Activated naive CD8-positive, alpha-beta T cell treated with anti-CD3 and anti-CD28 coated beads, Interleukin-2, amount 10 ng/mL, durations not matched to agents 7 days and 5 days (primary cell): ENCODE data around the gene KLF8. TPM values are rescaled to one million over a fixed set of nuclear protein-coding genes. Genes with fewer than 3 reads are reported as not detected.
"Not testable (repeated sequence)": the region's sequence is repeated elsewhere in the genome, so short reads cannot be mapped to it uniquely, and the experiment has no call there.

Experiments
- ATAC-seq: fragments of 150-1000 bp; cut with Tn5 transposase; one replicate; pipeline ENCODE4 v1.10.0; 2021; ENCODE audit warnings: low read depth, moderate library complexity
- POLR2A ChIA-PET: fragments of 350-600 bp; sonication (Branson Sonifier 250); formaldehyde crosslinking; loops from one replicate; lab custom pipeline; 2021; ENCODE audit warnings: antibody characterized with exemption; lab: Charles Lee
- DNase-seq: peaks from one replicate; pipeline ENCODE4 v3.0.0; 2021
- H3K27ac Mint-ChIP-seq: one replicate; pipeline ENCODE4 v1.8.0; 2022; ENCODE audit warnings: mild to moderate bottlenecking, mixed read lengths
- H3K27me3 Mint-ChIP-seq: one replicate; pipeline ENCODE4 v1.8.0; 2022; ENCODE audit warnings: mild to moderate bottlenecking, moderate library complexity, mixed read lengths
- H3K36me3 Mint-ChIP-seq: one replicate; pipeline ENCODE4 v1.8.0; 2021; ENCODE audit warnings: mild to moderate bottlenecking, mixed read lengths
- H3K4me1 Mint-ChIP-seq: one replicate; pipeline ENCODE4 v1.8.0; 2021; ENCODE audit warnings: mixed read lengths
- H3K4me3 Mint-ChIP-seq: one replicate; pipeline ENCODE4 v1.8.0; 2022; ENCODE audit warnings: mild to moderate bottlenecking, moderate library complexity, mixed read lengths
- H3K9me3 Mint-ChIP-seq: one replicate; pipeline ENCODE4 v1.8.0; 2021; ENCODE audit warnings: mixed read lengths
- total RNA-seq, 2 experiments: library from RNA; stranded (reverse); gene quantifications; one replicate each; pipeline ENCODE4 v1.2.3, GENCODE V29; 2021

The KLF8 gene
- total RNA-seq, result 1 to 10 TPM; 2.9 TPM

DNA sequence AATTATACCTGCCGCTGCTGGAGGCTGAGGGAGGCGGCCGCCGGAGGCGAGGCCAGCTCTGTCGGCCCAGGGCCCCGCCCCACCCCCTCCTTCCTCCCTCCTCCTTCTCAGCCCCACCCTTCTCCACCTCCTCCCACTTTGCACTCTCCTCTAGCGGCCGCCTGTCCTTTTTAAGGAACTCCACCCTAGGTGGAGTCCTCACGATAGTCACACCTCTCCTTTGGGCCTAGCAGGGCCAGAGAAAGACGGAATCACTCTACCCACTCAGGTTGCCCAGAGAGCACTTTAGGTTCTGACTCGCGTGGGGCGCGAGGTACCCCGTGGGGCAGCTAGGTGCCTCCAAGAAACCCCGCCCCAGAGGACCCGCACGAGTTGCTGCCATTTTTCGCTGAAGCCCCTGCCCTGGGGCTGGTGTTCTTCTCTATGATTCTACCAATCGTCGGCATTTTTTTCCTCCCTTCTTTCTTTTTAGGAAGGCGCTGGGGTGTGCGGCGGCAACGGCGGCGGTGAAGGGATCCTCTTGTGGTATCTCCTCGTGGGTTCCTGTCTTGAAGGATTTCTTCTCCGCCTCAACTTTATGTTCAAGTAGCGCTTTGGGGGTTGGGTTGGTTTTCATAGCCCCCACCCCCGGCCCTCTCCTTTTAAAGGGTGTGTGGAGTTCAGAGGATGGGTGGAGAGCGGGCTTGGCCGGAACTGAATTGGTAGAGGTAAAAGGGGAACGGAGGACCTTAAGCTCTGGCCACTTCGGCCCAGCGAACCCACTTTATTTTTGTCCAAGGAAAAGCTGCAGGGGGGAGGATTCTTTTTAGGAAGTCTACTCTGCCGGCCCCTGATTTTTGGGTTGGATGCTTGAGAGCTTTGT lies at the start of gene KLF8:
Gene KLF8, plus strand, starts transcription at position 136 of the 862 bp plus-strand sequence. CDS start 979 bp downstream, outside the sequence.
- DNase-seq (peak; percentile 44), ATAC-seq (peak; percentile 82)
- peaks cover 12% of the 10 kb centered on the region for H3K4me1 Mint-ChIP-seq
- no peak within 1 kb of the TSS for H3K27ac Mint-ChIP-seq
- H3K36me3 Mint-ChIP-seq, result peaks cover 2% of the 10 kb centered on the region
- H3K27me3 Mint-ChIP-seq, result peaks cover 6% of the 10 kb centered on the region
- H3K9me3 Mint-ChIP-seq, result no peaks in the 10 kb centered on the region
- POLR2A ChIA-PET, result no interaction called here
- H3K4me3 Mint-ChIP-seq, result peak within 1 kb of the TSS; percentile 86

DNA sequence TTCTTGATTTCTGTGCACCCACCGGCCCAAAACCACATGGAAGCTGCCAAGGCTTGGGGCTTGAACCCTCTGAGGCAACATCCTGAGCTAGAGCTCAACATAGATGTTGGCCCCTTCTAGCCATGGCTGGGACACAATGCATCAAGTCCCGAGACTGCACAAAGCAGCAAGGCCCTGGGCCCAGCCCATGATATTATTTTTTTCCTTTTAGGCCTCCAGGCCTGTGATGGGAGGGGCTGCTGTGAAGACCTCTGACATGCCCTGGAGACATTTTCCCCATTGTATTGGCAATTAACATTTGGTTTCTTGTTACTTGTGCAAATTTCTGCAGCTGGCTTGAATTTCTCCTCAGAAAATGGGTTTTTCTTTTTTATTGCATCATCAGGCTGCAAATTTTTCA lies 25.2 kb upstream of the KLF8 start:
- H3K4me3 Mint-ChIP-seq, H3K36me3 Mint-ChIP-seq, H3K27ac Mint-ChIP-seq, H3K9me3 Mint-ChIP-seq, POLR2A ChIA-PET, ATAC-seq, H3K4me1 Mint-ChIP-seq, DNase-seq, H3K27me3 Mint-ChIP-seq: not testable (repeated sequence)

DNA sequence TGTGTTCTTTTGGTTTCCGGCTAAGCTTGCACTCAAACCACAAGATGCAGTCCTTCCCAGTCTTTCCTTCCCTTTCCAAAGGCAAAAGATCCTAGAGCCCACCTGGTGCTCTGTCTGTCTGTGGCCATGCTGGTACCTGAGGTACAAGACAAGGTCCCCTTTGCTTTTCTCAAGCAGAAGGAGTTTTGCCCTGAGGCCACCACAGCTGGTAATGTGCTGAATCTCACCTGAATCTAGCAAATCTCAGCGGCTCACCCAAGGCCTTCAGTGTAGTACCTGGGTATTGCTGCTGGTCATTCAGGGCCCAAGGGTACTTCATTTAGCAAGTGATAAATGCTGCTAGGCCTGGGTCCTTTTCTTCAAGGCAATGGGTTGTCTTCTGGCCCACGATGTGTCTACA lies 20.5 kb upstream of the KLF8 start:
- Mint-ChIP-seq H3K27me3 (no peaks in the 10 kb centered on the region), H3K4me1 (no peaks in the 10 kb centered on the region), H3K36me3 (peaks cover 1% of the 10 kb centered on the region), H3K9me3 (no peaks in the 10 kb centered on the region), H3K27ac (no peak overlapping the region), H3K4me3 (no peak overlapping the region)
- ATAC-seq, result no peak
- no peak for DNase-seq
- POLR2A ChIA-PET, result no interaction called here

DNA sequence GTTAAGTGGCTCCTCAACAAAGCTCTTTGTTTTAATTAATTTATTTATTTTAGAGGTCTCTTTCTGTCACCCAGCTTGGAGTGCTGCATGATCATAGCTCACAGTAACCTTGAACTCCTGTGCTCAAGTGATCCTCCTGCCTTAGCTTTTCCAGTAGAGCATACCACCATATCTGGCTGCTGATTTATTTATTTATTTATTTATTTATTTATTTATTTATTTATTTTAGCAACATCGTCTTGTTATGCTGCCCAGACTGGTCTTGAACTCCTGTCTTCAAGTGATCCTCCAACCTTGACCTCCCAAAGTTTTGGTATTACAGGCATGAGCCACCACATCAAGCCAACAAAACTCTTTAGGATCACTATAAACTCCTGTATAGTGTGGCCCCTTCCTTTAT lies 15.8 kb upstream of the KLF8 start:
- POLR2A ChIA-PET, result no interaction called here
- DNase-seq (no peak), ATAC-seq (no peak)
- Mint-ChIP-seq H3K27ac (no peak overlapping the region), H3K9me3 (no peaks in the 10 kb centered on the region), H3K4me3 (no peak overlapping the region), H3K27me3 (no peaks in the 10 kb centered on the region), H3K36me3 (peaks cover 2% of the 10 kb centered on the region), H3K4me1 (no peaks in the 10 kb centered on the region)

GRCh38 chrX:56219700-56220099 lies 12.5 kb upstream of the KLF8 start:
- no peak overlapping the region for H3K27ac Mint-ChIP-seq
- no peak overlapping the region for H3K4me3 Mint-ChIP-seq
- H3K9me3 Mint-ChIP-seq, result no peaks in the 10 kb centered on the region
- ATAC-seq, result no peak
- POLR2A ChIA-PET, result no interaction called here
- no peak for DNase-seq
- H3K27me3 Mint-ChIP-seq, result no peaks in the 10 kb centered on the region
- H3K4me1 Mint-ChIP-seq, result no peaks in the 10 kb centered on the region
- H3K36me3 Mint-ChIP-seq, result peaks cover 2% of the 10 kb centered on the region

DNA sequence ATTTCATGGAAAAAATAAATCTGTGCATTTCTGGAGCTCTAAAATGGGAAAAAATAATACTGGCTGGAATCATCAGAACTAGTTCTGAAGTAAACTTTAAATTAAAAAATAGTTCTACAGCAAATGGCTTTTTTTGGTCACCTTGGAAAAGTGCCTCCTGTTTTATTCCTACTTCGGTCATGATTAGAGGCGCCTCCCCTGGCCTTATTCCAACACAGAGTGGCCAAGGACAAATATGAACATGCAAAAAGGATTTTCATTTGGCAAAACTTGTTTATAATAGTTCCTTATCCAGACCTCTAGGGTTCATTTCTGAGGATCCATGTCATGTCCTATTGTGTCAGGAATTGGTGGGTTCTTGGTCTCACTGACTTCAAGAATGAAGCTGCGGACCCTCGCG lies 11.1 kb upstream of the KLF8 start:
- no peak for ATAC-seq
- Mint-ChIP-seq H3K36me3 (peaks cover 2% of the 10 kb centered on the region), H3K27me3 (no peaks in the 10 kb centered on the region)

GRCh38 chrX:56222473-56223000 lies 9.6 kb upstream of the KLF8 start:
- ATAC-seq, result no peak
- H3K27ac Mint-ChIP-seq, result no peak overlapping the region
- POLR2A ChIA-PET, result no interaction called here

More for the DNA sequence above, 11.1 kb upstream of the KLF8 start:
- no peak overlapping the region for H3K27ac Mint-ChIP-seq
- POLR2A ChIA-PET, result no interaction called here
- no peaks in the 10 kb centered on the region for H3K9me3 Mint-ChIP-seq
- no peak overlapping the region for H3K4me3 Mint-ChIP-seq
- H3K4me1 Mint-ChIP-seq, result no peaks in the 10 kb centered on the region
- no peak for DNase-seq

GRCh38 chrX:56226980-56227379 lies 5.2 kb upstream of the KLF8 start:
- ATAC-seq, result no peak
- Mint-ChIP-seq H3K36me3 (no peaks in the 10 kb centered on the region), H3K9me3 (no peaks in the 10 kb centered on the region), H3K27me3 (peaks cover 6% of the 10 kb centered on the region), H3K4me1 (peaks cover 4% of the 10 kb centered on the region), H3K4me3 (no peak overlapping the region), H3K27ac (no peak overlapping the region)
- POLR2A ChIA-PET, result no interaction called here
- no peak for DNase-seq

More at GRCh38 chrX:56222473-56223000, 9.6 kb upstream of the KLF8 start:
- Mint-ChIP-seq H3K4me3 (no peak overlapping the region), H3K9me3 (no peaks in the 10 kb centered on the region), H3K4me1 (no peaks in the 10 kb centered on the region), H3K27me3 (no peaks in the 10 kb centered on the region), H3K36me3 (no peaks in the 10 kb centered on the region)
- no peak for DNase-seq

- Mint-ChIP-seq H3K4me3 (no peak overlapping the region), H3K36me3 (no peaks in the 10 kb centered on the region), H3K9me3 (no peaks in the 10 kb centered on the region), H3K27ac (no peak overlapping the region), H3K4me1 (peaks cover 12% of the 10 kb centered on the region), H3K27me3 (peaks cover 6% of the 10 kb centered on the region)
- POLR2A ChIA-PET, result no interaction called here
- no peak for ATAC-seq
- no peak for DNase-seq
Observed at GRCh38 chrX:56228914-56229313, 3.2 kb upstream of the KLF8 start.

DNA sequence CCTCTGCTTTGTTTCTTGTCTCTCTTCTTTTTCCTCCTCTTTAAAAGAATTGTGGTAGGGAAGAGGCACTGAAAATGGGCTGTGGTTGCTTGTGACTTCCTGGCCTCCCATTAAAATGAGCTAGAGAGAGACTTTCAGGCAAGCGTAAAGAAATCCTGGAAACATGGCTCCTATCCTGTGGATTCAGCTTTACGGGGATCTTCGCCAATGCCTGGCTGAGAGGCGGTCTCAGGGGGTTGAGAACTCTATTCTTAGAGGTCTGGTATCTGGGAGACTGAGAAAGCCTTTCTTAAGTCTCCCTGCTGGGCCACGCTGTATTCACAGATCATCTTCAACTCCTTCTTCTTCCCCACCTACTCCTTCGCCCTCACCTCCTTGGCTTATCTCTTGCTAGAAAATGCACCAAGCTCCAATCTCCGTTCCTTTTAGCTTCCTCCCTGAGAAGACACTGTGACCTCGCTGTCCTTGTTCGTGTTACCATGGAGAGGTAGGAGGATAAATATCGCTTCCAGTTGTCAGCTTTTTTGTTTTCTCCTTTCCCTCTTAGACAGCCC lies 542 bp upstream of the KLF8 start:
- H3K9me3 Mint-ChIP-seq, result no peaks in the 10 kb centered on the region
- H3K4me3 Mint-ChIP-seq, result peak overlapping the region; percentile 86
- DNase-seq (no peak), ATAC-seq (no peak)
- H3K27ac Mint-ChIP-seq, result no peak overlapping the region
- H3K4me1 Mint-ChIP-seq, result peaks cover 12% of the 10 kb centered on the region
- H3K36me3 Mint-ChIP-seq, result peaks cover 2% of the 10 kb centered on the region
- H3K27me3 Mint-ChIP-seq, result peaks cover 6% of the 10 kb centered on the region
- POLR2A ChIA-PET, result no interaction called here

DNA sequence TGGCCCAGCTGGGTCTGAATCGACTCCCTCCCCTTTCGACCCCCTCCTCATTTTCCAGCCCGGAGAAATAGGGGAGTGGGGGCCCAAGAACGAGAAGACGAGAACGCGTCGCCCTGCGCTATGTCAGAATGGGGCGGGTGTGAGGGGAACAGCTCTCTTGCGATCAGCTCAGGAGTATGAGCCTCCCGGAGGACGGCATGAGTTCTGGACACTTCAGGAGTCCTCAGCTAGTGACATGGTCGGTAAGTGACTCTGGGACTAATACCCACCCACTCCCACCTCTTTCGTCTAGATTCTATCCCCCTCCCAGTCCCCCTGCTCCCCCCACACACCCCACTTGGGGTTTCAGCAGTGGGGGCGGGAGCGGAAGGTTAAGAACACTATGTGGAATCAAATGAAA lies 944 bp downstream of the KLF8 start:
- peaks cover 2% of the 10 kb centered on the region for H3K36me3 Mint-ChIP-seq
- no peak overlapping the region for H3K27ac Mint-ChIP-seq
- ATAC-seq (no peak), DNase-seq (no peak)
- H3K9me3 Mint-ChIP-seq, result no peaks in the 10 kb centered on the region
- POLR2A ChIA-PET, result no interaction called here
- H3K4me1 Mint-ChIP-seq, result peaks cover 12% of the 10 kb centered on the region
- H3K27me3 Mint-ChIP-seq, result peaks cover 6% of the 10 kb centered on the region
- peak overlapping the region; percentile 86 for H3K4me3 Mint-ChIP-seq

- Mint-ChIP-seq H3K27ac (no peak overlapping the region), H3K4me1 (peaks cover 12% of the 10 kb centered on the region), H3K36me3 (peaks cover 2% of the 10 kb centered on the region), H3K27me3 (peaks cover 6% of the 10 kb centered on the region), H3K4me3 (peak overlapping the region; percentile 86), H3K9me3 (no peaks in the 10 kb centered on the region)
- DNase-seq (no peak), ATAC-seq (peak; percentile 62)
- POLR2A ChIA-PET, result no interaction called here
Observed at GRCh38 chrX:56233682-56234081, 1.5 kb downstream of the KLF8 start.

GRCh38 chrX:56248492-56248891 lies 16.3 kb downstream of the KLF8 start:
- peaks cover 10% of the 10 kb centered on the region for H3K4me1 Mint-ChIP-seq
- H3K36me3 Mint-ChIP-seq, result no peaks in the 10 kb centered on the region
- H3K27me3 Mint-ChIP-seq, result no peaks in the 10 kb centered on the region
- ATAC-seq, result peak; percentile 68
- peak; percentile 55 for DNase-seq
- H3K27ac Mint-ChIP-seq, result no peak overlapping the region
- no peaks in the 10 kb centered on the region for H3K9me3 Mint-ChIP-seq
- H3K4me3 Mint-ChIP-seq, result no peak overlapping the region
- POLR2A ChIA-PET, result no interaction called here
